Prostate gland (tissue), 2 donors: ENCODE results near the gene BMERB1. TPM values are rescaled to one million over a fixed set of nuclear protein-coding genes. Genes with fewer than 3 reads are reported as not detected.

Experiments
- DNase-seq: peaks from one replicate; pipeline ENCODE4 v3.0.0-alpha.2; 2019; ENCODE audit warnings: low spot score
- H3K27ac ChIP-seq, 2 donors: fragments of 200-600 bp; sonication (generic); 2 replicates each; pipeline ENCODE4 v1.5.1; 2017 to 2019
- H3K27me3 ChIP-seq: fragments of 200-600 bp; sonication (generic); replicated peaks from 2 replicates; pipeline ENCODE4 v1.5.1; 2019; ENCODE audit not compliant: insufficient read depth
- H3K36me3 ChIP-seq, 2 donors: fragments of 200-600 bp; sonication (generic); 1 replicate in 1 of 2; 2 replicates in 1 of 2; pipeline versions ENCODE4 v1.5.1 to v1.8.1; 2017 to 2019
- H3K4me1 ChIP-seq: fragments of 200-600 bp; sonication (generic); replicated peaks from 2 replicates; pipeline ENCODE4 v1.5.1; 2019
- H3K4me3 ChIP-seq, 2 donors: fragments of 200-600 bp; sonication (generic); 2 replicates each; pipeline ENCODE4 v1.5.1; 2017 to 2019
- H3K9me3 ChIP-seq: fragments of 200-600 bp; sonication (generic); 2 replicates; pipeline ENCODE4 v1.5.1; 2017
- POLR2A ChIP-seq: fragments of 450-650 bp; IDR thresholded peaks from one replicate; pipeline ENCODE4 v1.6.1; 2016; ENCODE audit warnings: antibody characterized with exemption, mild to moderate bottlenecking
- POLR2AphosphoS5 ChIP-seq: sonication (generic); formaldehyde crosslinking; IDR thresholded peaks from one replicate; pipeline ENCODE4 v1.6.1; 2017; ENCODE audit warnings: antibody characterized with exemption
- WGBS: methylation state at CpG from one replicate; pipeline ENCODE4 v1.1.5; 2018; 5-methylcytosine and 5-hydroxymethylcytosine counted together
- intact Hi-C: fragments of 100-400 bp; cut with DNase I; formaldehyde crosslinking; loops from one replicate; pipeline ENCODE4 v1.14.2; 2022
- total RNA-seq, 2 donors: library from RNA; depleted of rRNA; stranded (reverse); fragments of >200 nt; gene quantifications; one replicate each; pipeline ENCODE4 v1.1.0, GENCODE V29; 2016
- TF ChIP-seq, protein P1 (sequence below), 4 experiments: fragments of 200-600 bp in 2 of 4; fragments of 450-650 bp in 2 of 4; sonication (generic) in 2 of 4; IDR thresholded peaks; 1 replicate in 3 of 4; 2 replicates in 1 of 4; pipeline ENCODE4 v1.5.1; 2016 to 2019; ENCODE audit warnings: antibody characterized with exemption in 4 of 4, mild to moderate bottlenecking in 2 of 4, moderate library complexity in 2 of 4

The BMERB1 gene
- total RNA-seq, 2 donors from 2014 or later = 49.1 to 51.1 TPM

DNA sequence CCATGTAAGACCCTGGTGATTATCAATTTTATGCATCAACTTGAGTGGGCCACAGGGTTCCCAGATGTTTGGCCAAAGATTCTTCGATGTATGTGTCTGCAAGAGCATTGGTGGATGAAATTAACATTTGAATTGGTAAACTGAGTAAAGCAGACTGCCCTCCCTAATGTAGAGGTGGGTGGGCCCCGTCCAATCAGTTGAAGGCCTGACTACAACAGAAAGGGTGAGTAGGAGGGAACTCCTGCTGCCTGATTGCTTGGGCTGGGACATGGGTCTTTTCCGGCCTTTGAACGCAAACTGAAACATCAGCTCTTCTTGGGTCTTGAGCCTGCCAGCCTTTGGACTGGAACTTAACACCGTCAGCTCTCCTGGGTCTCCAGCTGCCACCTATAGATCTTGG, 90.6 kb downstream of the BMERB1 start:
- TF ChIP-seq, protein P1, sequence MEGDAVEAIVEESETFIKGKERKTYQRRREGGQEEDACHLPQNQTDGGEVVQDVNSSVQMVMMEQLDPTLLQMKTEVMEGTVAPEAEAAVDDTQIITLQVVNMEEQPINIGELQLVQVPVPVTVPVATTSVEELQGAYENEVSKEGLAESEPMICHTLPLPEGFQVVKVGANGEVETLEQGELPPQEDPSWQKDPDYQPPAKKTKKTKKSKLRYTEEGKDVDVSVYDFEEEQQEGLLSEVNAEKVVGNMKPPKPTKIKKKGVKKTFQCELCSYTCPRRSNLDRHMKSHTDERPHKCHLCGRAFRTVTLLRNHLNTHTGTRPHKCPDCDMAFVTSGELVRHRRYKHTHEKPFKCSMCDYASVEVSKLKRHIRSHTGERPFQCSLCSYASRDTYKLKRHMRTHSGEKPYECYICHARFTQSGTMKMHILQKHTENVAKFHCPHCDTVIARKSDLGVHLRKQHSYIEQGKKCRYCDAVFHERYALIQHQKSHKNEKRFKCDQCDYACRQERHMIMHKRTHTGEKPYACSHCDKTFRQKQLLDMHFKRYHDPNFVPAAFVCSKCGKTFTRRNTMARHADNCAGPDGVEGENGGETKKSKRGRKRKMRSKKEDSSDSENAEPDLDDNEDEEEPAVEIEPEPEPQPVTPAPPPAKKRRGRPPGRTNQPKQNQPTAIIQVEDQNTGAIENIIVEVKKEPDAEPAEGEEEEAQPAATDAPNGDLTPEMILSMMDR (IDR thresholded peaks at IDR 0.05) = no peak
- no peak for TF ChIP-seq POLR2A
- no peak for TF ChIP-seq POLR2AphosphoS5
- Histone ChIP-seq H3K9me3 (no peaks in the 10 kb centered on the region), H3K4me3 (no peak overlapping the region), H3K27me3 (no peaks in the 10 kb centered on the region), H3K4me1 (no peaks in the 10 kb centered on the region), H3K36me3 (no peaks in the 10 kb centered on the region), H3K27ac (no peak overlapping the region)
- DNase-seq = no peak
- intact Hi-C loops = loop anchor here (5.0 kb wide), 1 partner anchor 43 kb away; no protein-coding TSS in a partner anchor
- 96% methylated on average over 5 of the region's 5 CpGs for WGBS

DNA sequence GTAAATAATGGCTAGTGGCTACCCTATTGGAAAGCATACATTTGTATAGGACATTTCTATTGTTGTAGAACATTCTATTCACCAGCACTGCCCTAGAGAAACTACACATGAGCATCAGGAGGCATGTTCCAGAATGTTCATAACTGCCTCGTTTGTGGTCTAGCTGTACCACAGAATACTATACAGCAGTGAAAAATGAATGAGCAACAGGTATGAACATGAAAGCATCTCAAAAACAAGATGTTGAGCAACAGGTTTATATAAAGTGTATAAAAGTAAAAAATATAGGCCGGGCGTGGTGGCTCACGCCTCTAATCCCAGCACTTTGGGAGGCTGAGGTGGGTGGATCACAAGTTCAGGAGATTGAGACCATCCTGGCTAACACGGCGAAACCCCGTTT, 91.7 kb downstream of the BMERB1 start:
- intact Hi-C loops = loop anchor here (5.0 kb wide), 1 partner anchor 44 kb away; no protein-coding TSS in a partner anchor
- no peaks in the 10 kb centered on the region for H3K27me3 ChIP-seq
- no peaks in the 10 kb centered on the region for H3K36me3 ChIP-seq
- no peaks in the 10 kb centered on the region for H3K9me3 ChIP-seq
- H3K4me3 ChIP-seq = no peak overlapping the region
- no peak overlapping the region for H3K27ac ChIP-seq
- no peak for DNase-seq
- WGBS = 96% methylated on average over 7 of the region's 7 CpGs
- TF ChIP-seq, protein P1 (IDR thresholded peaks at IDR 0.05) = no peak
- TF ChIP-seq POLR2A (no peak), POLR2AphosphoS5 (no peak)
- H3K4me1 ChIP-seq = no peaks in the 10 kb centered on the region

DNA sequence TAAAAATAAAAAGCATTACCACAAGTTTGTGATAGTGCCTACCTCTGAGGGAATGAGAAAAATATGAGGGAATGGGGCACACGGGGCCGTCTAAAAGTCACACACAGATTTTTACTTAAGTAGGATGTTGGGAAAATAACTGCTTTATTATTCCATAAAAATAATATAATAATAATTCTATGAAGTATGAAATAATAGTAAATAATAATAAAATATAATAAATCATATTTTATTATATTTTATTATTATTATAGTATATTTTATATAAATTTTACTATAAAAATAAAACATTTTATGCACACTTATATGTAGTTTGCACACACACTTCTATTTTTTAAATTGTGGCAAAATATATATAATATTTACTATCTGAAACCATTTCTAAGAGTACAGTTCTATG, 92.3 kb downstream of the BMERB1 start:
- no peak for DNase-seq
- Histone ChIP-seq H3K36me3 (no peaks in the 10 kb centered on the region), H3K27ac (no peak overlapping the region), H3K9me3 (no peaks in the 10 kb centered on the region), H3K27me3 (no peaks in the 10 kb centered on the region), H3K4me3 (no peak overlapping the region), H3K4me1 (no peaks in the 10 kb centered on the region)
- TF ChIP-seq POLR2A = no peak
- intact Hi-C loops = loop anchor here (5.0 kb wide), 1 partner anchor 44 kb away; no protein-coding TSS in a partner anchor
- WGBS = 98% methylated on average over 2 of the region's 2 CpGs

DNA sequence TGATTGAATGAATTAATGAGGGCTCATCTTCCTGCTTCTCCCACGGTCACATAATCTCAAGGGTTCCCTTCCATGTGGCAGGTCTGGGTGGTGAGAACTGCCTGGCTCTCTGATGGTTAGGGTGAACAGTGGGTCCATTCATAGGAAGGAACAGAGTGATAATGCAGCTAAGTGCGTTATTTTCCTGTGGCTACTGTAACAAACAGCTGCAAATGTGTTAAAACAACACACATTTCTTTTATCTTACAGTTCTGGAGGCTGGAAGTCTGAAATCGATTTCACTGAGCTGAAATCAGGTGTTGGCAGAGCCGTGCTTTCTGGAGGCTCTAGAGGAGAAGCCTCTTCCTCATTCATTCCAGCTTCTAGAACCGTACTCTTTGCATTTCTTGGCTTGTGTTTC, 95.3 kb downstream of the BMERB1 start:
- no peak overlapping the region for H3K27ac ChIP-seq
- H3K9me3 ChIP-seq = no peaks in the 10 kb centered on the region
- WGBS = 75% methylated on average over 5 of the region's 5 CpGs
- H3K4me3 ChIP-seq = no peak overlapping the region
- no peak for DNase-seq
- H3K4me1 ChIP-seq = no peaks in the 10 kb centered on the region
- intact Hi-C loops = loop anchor here (5.0 kb wide), 1 partner anchor 47 kb away; no protein-coding TSS in a partner anchor
- no peaks in the 10 kb centered on the region for H3K36me3 ChIP-seq
- H3K27me3 ChIP-seq = no peaks in the 10 kb centered on the region
- TF ChIP-seq POLR2AphosphoS5 = no peak
- TF ChIP-seq, protein P1 (IDR thresholded peaks at IDR 0.05) = no peak
- no peak for TF ChIP-seq POLR2A

DNA sequence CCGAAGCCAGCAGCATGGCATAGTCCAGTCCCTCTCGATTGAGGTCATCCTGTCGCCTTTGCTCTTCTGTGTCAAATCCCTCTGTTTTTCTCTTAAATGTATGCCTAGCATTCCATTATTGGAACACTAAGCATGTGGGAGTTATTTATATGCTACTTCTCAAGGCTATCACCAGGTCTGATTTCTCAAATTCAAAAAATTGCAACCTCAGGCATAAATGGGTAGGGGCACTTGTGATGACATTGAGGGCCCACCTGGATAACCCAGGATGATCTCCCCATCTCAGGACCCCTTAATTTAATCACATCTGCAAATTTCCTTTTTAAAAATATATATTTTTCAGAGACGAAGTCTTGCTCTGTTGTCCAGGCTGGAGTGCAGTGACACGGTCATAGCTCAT, 95.7 kb downstream of the BMERB1 start:
- no peak for DNase-seq
- 98% methylated on average over 5 of the region's 5 CpGs for WGBS
- no peak overlapping the region for H3K27ac ChIP-seq
- TF ChIP-seq POLR2A (no peak), POLR2AphosphoS5 (no peak)
- TF ChIP-seq, protein P1 (IDR thresholded peaks at IDR 0.05) = no peak
- H3K4me1 ChIP-seq = no peaks in the 10 kb centered on the region
- no peaks in the 10 kb centered on the region for H3K36me3 ChIP-seq
- intact Hi-C loops = no loop called here
- H3K9me3 ChIP-seq = no peaks in the 10 kb centered on the region
- no peaks in the 10 kb centered on the region for H3K27me3 ChIP-seq
- no peak overlapping the region for H3K4me3 ChIP-seq
